ENCODE data around the gene DACH2.

DACH2 gene

GRCh38 chrX:86349115-86349514 is 200.9 kb downstream of the DACH2 start:
- no peaks in the 10 kb centered on the region for H3K9me3 Mint-ChIP-seq
- no peak for ATAC-seq (replicated peaks; ENCODE audit: extremely low read depth, poor library complexity, severe bottlenecking)
- no peak for DNase-seq (ENCODE audit: low spot score in 2 of 2)
- H3K4me3 Mint-ChIP-seq, result no peak overlapping the region
- H3K4me1 Mint-ChIP-seq, result no peaks in the 10 kb centered on the region
- H3K27me3 Mint-ChIP-seq, result no peaks in the 10 kb centered on the region
- H3K36me3 Mint-ChIP-seq (ENCODE audit: insufficient read depth), result no peaks in the 10 kb centered on the region
- H3K27ac Mint-ChIP-seq (ENCODE audit: low read depth), result no peak overlapping the region

GRCh38 chrX:86369847-86370630 is 221.8 kb downstream of the DACH2 start:
- H3K27ac Mint-ChIP-seq (ENCODE audit: low read depth), result no peak overlapping the region
- H3K4me3 Mint-ChIP-seq, result no peak overlapping the region
- no peaks in the 10 kb centered on the region for H3K4me1 Mint-ChIP-seq
- no peaks in the 10 kb centered on the region for H3K27me3 Mint-ChIP-seq
- DNase-seq (ENCODE audit: low spot score in 2 of 2) (no peak), ATAC-seq (replicated peaks; ENCODE audit: extremely low read depth, poor library complexity, severe bottlenecking) (no peak)
- H3K36me3 Mint-ChIP-seq (ENCODE audit: insufficient read depth), result no peaks in the 10 kb centered on the region
- H3K9me3 Mint-ChIP-seq, result no peaks in the 10 kb centered on the region

GRCh38 chrX:86370927-86371326 is 222.7 kb downstream of the DACH2 start:
- no peak for DNase-seq (ENCODE audit: low spot score in 2 of 2)
- Mint-ChIP-seq H3K36me3 (ENCODE audit: insufficient read depth) (no peaks in the 10 kb centered on the region), H3K27ac (ENCODE audit: low read depth) (no peak overlapping the region), H3K27me3 (no peaks in the 10 kb centered on the region), H3K4me3 (no peak overlapping the region), H3K9me3 (no peaks in the 10 kb centered on the region), H3K4me1 (no peaks in the 10 kb centered on the region)
- no peak for ATAC-seq (replicated peaks; ENCODE audit: extremely low read depth, poor library complexity, severe bottlenecking)

- DNase-seq (ENCODE audit: low spot score in 2 of 2) (no peak), ATAC-seq (replicated peaks; ENCODE audit: extremely low read depth, poor library complexity, severe bottlenecking) (no peak)
- Mint-ChIP-seq H3K36me3 (ENCODE audit: insufficient read depth) (no peaks in the 10 kb centered on the region), H3K4me1 (no peaks in the 10 kb centered on the region), H3K4me3 (no peak overlapping the region), H3K9me3 (no peaks in the 10 kb centered on the region), H3K27me3 (no peaks in the 10 kb centered on the region), H3K27ac (ENCODE audit: low read depth) (no peak overlapping the region)
Observed at GRCh38 chrX:86379209-86379608, 231.0 kb downstream of the DACH2 start.

GRCh38 chrX:86383681-86384540 is 235.7 kb downstream of the DACH2 start:
- Mint-ChIP-seq H3K9me3 (no peaks in the 10 kb centered on the region), H3K36me3 (ENCODE audit: insufficient read depth) (no peaks in the 10 kb centered on the region)

DNA sequence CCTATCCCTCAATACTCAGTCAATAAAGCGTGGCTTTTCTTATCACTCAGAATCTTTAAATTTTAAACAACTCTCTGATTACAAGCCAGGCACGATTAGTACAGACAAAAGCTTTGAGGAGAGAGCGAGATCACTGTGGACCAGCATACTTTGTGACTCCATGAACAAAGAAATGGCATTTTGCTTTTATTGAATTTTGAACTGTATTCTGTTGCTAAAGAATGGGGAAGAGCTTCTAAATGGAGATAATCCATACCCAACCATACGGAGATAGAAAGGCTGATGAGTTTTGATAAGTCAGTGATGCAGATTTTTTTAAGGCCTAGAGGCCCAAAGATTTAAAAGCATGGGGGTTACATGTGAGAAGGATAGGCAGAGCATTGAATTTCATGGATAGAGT is 259.1 kb downstream of the DACH2 start:
- Mint-ChIP-seq H3K4me3 (no peak overlapping the region), H3K4me1 (no peaks in the 10 kb centered on the region), H3K27me3 (no peaks in the 10 kb centered on the region), H3K9me3 (peaks cover 11% of the 10 kb centered on the region), H3K36me3 (ENCODE audit: insufficient read depth) (no peaks in the 10 kb centered on the region), H3K27ac (ENCODE audit: low read depth) (no peak overlapping the region)
- no peak for ATAC-seq (replicated peaks; ENCODE audit: extremely low read depth, poor library complexity, severe bottlenecking)
- DNase-seq (ENCODE audit: low spot score in 2 of 2), result no peak

More at GRCh38 chrX:86383681-86384540, 235.7 kb downstream of the DACH2 start:
- Mint-ChIP-seq H3K4me1 (no peaks in the 10 kb centered on the region), H3K4me3 (no peak overlapping the region), H3K27ac (ENCODE audit: low read depth) (no peak overlapping the region), H3K27me3 (no peaks in the 10 kb centered on the region)
- DNase-seq (ENCODE audit: low spot score in 2 of 2), result no peak
- no peak for ATAC-seq (replicated peaks; ENCODE audit: extremely low read depth, poor library complexity, severe bottlenecking)

DNA sequence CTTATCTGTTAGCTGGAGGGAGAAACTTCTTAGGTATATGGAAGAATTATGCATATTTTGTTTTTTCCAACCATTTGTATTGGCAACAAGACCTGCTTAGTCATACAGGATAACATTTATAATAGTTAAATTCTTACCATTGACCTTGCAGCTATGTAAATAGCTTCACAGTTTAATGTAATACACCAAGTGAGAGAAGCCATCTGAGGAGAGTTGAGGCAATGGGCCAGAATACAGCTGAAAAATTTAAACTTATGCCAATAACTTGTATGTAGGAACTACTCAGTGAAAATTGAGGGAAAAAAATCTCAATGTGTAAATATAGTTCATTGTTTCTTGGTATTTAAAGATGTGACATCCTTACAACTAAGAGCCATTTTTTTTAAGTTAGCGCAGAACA is 273.5 kb downstream of the DACH2 start:
- DNase-seq (ENCODE audit: low spot score in 2 of 2), result no peak
- Mint-ChIP-seq H3K4me1 (no peaks in the 10 kb centered on the region), H3K36me3 (ENCODE audit: insufficient read depth) (no peaks in the 10 kb centered on the region), H3K27ac (ENCODE audit: low read depth) (no peak overlapping the region), H3K4me3 (no peak overlapping the region), H3K9me3 (peaks cover 5% of the 10 kb centered on the region), H3K27me3 (no peaks in the 10 kb centered on the region)
- ATAC-seq (replicated peaks; ENCODE audit: extremely low read depth, poor library complexity, severe bottlenecking), result no peak

GRCh38 chrX:86436116-86436515 is 287.9 kb downstream of the DACH2 start:
- Mint-ChIP-seq H3K4me1 (no peaks in the 10 kb centered on the region), H3K27ac (ENCODE audit: low read depth) (no peak overlapping the region), H3K4me3 (no peak overlapping the region), H3K9me3 (peaks cover 6% of the 10 kb centered on the region), H3K36me3 (ENCODE audit: insufficient read depth) (no peaks in the 10 kb centered on the region), H3K27me3 (no peaks in the 10 kb centered on the region)
- DNase-seq (ENCODE audit: low spot score in 2 of 2) (no peak), ATAC-seq (replicated peaks; ENCODE audit: extremely low read depth, poor library complexity, severe bottlenecking) (no peak)

- ATAC-seq (replicated peaks; ENCODE audit: extremely low read depth, poor library complexity, severe bottlenecking) (no peak), DNase-seq (ENCODE audit: low spot score in 2 of 2) (no peak)
- Mint-ChIP-seq H3K36me3 (ENCODE audit: insufficient read depth) (no peaks in the 10 kb centered on the region), H3K4me3 (no peak overlapping the region), H3K9me3 (peaks cover 5% of the 10 kb centered on the region), H3K4me1 (no peaks in the 10 kb centered on the region), H3K27ac (ENCODE audit: low read depth) (no peak overlapping the region), H3K27me3 (no peaks in the 10 kb centered on the region)
Observed at GRCh38 chrX:86455495-86455894, 307.2 kb downstream of the DACH2 start.

DNA sequence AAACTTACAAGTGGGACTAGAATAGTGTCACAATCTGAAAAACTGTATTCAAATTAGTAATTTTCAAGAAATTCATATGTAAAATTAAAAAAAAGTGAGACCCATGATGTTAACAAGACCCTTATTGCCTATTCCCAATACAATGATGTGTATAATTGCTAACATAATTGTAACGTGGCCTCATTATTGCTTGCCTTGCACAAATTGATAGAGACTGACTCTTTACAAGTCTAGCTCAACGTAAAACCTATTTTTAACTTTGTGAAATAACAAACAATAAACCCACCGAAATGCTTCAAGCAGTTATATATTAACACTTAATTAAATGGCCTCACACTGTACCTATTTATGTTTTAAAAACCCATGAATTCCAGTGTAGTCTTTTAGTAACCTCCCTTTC is 312.5 kb downstream of the DACH2 start:
- ATAC-seq (replicated peaks; ENCODE audit: extremely low read depth, poor library complexity, severe bottlenecking) (no peak), DNase-seq (ENCODE audit: low spot score in 2 of 2) (no peak)
- Mint-ChIP-seq H3K27me3 (no peaks in the 10 kb centered on the region), H3K36me3 (ENCODE audit: insufficient read depth) (no peaks in the 10 kb centered on the region), H3K9me3 (no peaks in the 10 kb centered on the region), H3K27ac (ENCODE audit: low read depth) (no peak overlapping the region), H3K4me1 (no peaks in the 10 kb centered on the region), H3K4me3 (no peak overlapping the region)

- ATAC-seq (replicated peaks; ENCODE audit: extremely low read depth, poor library complexity, severe bottlenecking) (no peak), DNase-seq (ENCODE audit: low spot score in 2 of 2) (no peak)
- Mint-ChIP-seq H3K4me1 (no peaks in the 10 kb centered on the region), H3K9me3 (no peaks in the 10 kb centered on the region), H3K4me3 (no peak overlapping the region), H3K36me3 (ENCODE audit: insufficient read depth) (no peaks in the 10 kb centered on the region), H3K27ac (ENCODE audit: low read depth) (no peak overlapping the region), H3K27me3 (no peaks in the 10 kb centered on the region)
Observed at GRCh38 chrX:86504297-86504696, 356.0 kb downstream of the DACH2 start.

DNA sequence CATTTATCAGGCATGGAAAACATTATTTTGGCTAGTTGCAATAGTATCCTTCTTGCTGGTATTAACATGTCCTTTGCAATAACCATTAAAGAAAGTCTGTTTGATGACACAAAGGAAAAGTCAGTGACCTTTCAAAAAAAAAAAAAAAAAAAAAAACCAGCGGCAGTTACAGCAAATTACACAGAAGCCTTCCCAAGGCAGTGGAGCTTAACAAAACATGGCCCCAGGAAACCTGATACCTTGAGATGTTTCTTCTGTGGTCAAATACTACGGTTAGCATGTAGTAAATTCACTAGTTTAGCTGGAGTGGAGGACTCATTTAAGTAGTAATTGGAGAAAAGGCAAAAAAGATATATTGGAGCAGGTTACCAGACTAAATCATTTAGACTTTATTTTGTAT is 359.1 kb downstream of the DACH2 start:
- H3K27ac Mint-ChIP-seq (ENCODE audit: low read depth), result no peak overlapping the region
- no peak overlapping the region for H3K4me3 Mint-ChIP-seq
- no peaks in the 10 kb centered on the region for H3K9me3 Mint-ChIP-seq
- H3K27me3 Mint-ChIP-seq, result no peaks in the 10 kb centered on the region
- H3K36me3 Mint-ChIP-seq (ENCODE audit: insufficient read depth), result no peaks in the 10 kb centered on the region
- ATAC-seq (replicated peaks; ENCODE audit: extremely low read depth, poor library complexity, severe bottlenecking) (no peak), DNase-seq (ENCODE audit: low spot score in 2 of 2) (no peak)
- H3K4me1 Mint-ChIP-seq, result no peaks in the 10 kb centered on the region

DNA sequence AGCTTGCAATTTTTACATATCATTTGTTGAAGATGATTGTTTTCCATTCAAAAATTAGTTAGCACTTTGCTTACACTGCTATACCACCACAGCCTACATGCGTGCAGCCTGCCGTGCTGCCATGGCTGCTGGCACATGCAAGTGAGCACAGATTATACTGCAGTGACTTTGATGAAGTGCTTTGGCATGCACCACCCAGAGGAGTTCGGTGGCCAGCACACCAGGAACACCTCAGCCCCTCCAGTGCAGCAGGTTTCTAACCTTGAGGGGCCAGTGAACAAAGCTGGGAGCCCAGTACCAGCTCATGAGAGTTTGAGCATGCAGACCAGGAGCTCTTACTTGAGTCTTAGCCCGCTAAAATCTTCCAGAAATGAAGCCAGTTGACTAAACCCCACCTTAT is 431.5 kb downstream of the DACH2 start:
- no peak overlapping the region for H3K4me3 Mint-ChIP-seq
- DNase-seq (ENCODE audit: low spot score in 2 of 2), result no peak
- no peaks in the 10 kb centered on the region for H3K9me3 Mint-ChIP-seq
- no peaks in the 10 kb centered on the region for H3K27me3 Mint-ChIP-seq
- H3K36me3 Mint-ChIP-seq (ENCODE audit: insufficient read depth), result no peaks in the 10 kb centered on the region
- H3K4me1 Mint-ChIP-seq, result no peaks in the 10 kb centered on the region
- no peak for ATAC-seq (replicated peaks; ENCODE audit: extremely low read depth, poor library complexity, severe bottlenecking)
- H3K27ac Mint-ChIP-seq (ENCODE audit: low read depth), result no peak overlapping the region

All from central memory CD8-positive, alpha-beta T cell (primary cell).